ENCODE results near the gene TACC3.
"Not testable (repeated sequence)": the region's sequence is repeated elsewhere in the genome, so short reads cannot be mapped to it uniquely, and the experiment has no call there.

Gene TACC3

DNA sequence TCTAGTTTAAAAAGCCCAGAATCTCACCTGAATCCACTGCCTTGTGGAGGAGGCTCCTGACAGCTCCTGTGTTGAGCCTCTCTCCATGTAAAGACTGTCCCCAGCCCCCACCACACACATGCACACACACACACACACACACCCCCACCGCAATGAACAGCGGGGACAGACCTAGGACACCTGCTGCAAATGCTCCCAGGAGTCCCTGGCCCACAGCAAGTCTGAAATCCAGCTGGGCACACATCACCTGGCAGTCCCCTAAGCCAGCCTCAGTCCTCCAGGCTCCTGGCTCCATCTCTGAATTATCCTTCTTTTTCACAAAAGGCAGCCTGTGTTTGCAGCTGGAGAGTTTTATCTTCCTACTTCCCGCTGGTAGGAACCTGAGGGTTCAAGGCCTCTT lies 30.6 kb upstream of the TACC3 start:
- DNase-seq (ENCODE audit: low spot score) (no peak), ATAC-seq (ENCODE audit: low read depth) (no peak)
- Histone ChIP-seq H3K9me3 (ENCODE audit: severe bottlenecking) (no peaks in the 10 kb centered on the region), H3K27me3 (ENCODE audit: insufficient read depth, poor library complexity, severe bottlenecking) (no peaks in the 10 kb centered on the region), H3K4me3 (ENCODE audit: severe bottlenecking) (no peak overlapping the region), H3K4me1 (ENCODE audit: insufficient read depth, poor library complexity, severe bottlenecking) (no peaks in the 10 kb centered on the region), H3K27ac (ENCODE audit: poor library complexity, severe bottlenecking) (no peak overlapping the region), H3K36me3 (ENCODE audit: low read depth) (peaks cover 56% of the 10 kb centered on the region)
- TF ChIP-seq, protein P1, sequence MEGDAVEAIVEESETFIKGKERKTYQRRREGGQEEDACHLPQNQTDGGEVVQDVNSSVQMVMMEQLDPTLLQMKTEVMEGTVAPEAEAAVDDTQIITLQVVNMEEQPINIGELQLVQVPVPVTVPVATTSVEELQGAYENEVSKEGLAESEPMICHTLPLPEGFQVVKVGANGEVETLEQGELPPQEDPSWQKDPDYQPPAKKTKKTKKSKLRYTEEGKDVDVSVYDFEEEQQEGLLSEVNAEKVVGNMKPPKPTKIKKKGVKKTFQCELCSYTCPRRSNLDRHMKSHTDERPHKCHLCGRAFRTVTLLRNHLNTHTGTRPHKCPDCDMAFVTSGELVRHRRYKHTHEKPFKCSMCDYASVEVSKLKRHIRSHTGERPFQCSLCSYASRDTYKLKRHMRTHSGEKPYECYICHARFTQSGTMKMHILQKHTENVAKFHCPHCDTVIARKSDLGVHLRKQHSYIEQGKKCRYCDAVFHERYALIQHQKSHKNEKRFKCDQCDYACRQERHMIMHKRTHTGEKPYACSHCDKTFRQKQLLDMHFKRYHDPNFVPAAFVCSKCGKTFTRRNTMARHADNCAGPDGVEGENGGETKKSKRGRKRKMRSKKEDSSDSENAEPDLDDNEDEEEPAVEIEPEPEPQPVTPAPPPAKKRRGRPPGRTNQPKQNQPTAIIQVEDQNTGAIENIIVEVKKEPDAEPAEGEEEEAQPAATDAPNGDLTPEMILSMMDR (IDR thresholded peaks at IDR 0.05; ENCODE audit: poor library complexity, severe bottlenecking): no peak

DNA sequence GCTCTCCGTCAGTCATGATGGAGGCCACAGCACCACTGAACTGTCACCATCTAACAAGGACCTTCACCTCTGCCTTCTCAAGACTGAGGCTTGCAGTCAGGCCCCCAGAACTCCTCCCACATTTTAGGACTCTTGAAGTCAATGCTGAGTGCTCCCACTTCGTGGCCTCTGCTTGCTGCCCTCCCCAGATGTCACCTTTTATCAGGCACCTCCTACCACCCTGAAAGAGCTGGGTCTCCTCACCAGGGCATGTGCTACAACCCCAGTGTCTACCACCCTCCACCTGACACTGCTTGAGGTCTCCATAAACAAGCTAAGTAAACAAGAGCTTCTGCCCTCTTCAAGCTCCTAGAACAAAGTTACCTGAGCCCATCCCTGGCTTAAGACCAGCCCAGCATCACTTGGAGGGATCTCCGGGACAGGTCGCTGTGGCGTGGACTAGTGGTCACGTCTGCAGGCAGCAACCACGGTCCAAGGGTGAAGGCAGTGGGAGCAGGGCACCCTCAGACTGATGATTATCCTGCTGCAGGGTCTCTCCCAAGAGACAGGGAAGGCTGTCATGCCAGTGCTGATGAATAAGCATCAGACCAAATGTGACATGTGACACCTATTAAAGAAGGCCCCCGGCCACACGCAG lies 29.5 kb upstream of the TACC3 start:
- no peak for DNase-seq (ENCODE audit: low spot score)
- Histone ChIP-seq H3K36me3 (ENCODE audit: low read depth) (peaks cover 68% of the 10 kb centered on the region), H3K4me1 (ENCODE audit: insufficient read depth, poor library complexity, severe bottlenecking) (no peaks in the 10 kb centered on the region), H3K4me3 (ENCODE audit: severe bottlenecking) (no peak overlapping the region), H3K27me3 (ENCODE audit: insufficient read depth, poor library complexity, severe bottlenecking) (no peaks in the 10 kb centered on the region), H3K27ac (ENCODE audit: poor library complexity, severe bottlenecking) (no peak overlapping the region), H3K9me3 (ENCODE audit: severe bottlenecking) (no peaks in the 10 kb centered on the region)
- TF ChIP-seq, protein P1 (IDR thresholded peaks at IDR 0.05; ENCODE audit: poor library complexity, severe bottlenecking): no peak
- no peak for ATAC-seq (ENCODE audit: low read depth)

DNA sequence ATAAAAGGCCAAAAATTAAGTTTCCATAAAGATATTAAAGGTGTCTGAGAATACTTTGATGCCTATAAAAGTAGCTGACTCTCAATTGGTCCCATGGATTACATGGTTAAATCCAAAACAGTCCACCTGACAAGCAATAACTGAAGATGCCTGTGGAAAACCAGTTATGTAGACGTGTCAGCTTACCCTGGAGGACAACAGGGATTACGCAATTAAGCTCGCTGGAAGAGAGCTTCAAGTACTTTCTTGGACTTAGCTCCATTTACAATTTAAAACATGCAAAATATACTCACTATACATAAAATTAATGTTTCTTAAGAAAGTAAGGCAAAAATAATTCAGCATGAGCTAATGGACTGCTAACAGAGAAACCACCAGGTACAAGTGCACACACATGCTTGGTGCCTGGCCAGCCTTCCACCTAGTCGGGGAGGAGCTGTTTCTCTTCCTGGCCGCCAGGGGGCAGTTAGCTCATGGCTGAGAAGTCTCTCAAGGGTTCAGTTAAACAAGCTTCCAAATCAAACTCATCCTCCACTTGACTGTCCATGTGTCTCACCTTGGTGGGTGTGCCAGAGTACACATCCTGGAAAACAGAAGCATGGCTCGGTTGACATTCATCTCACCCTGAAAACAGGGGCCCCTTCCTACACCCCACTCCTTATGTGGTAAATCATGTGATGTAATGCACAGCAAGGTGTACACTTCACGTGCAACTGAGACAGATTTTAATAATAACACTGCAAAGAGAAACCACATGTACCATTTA lies 28.0 kb upstream of the TACC3 start:
- Histone ChIP-seq H3K9me3 (ENCODE audit: severe bottlenecking) (no peaks in the 10 kb centered on the region), H3K4me3 (ENCODE audit: severe bottlenecking) (no peak overlapping the region), H3K4me1 (ENCODE audit: insufficient read depth, poor library complexity, severe bottlenecking) (no peaks in the 10 kb centered on the region), H3K36me3 (ENCODE audit: low read depth) (peaks cover 81% of the 10 kb centered on the region), H3K27ac (ENCODE audit: poor library complexity, severe bottlenecking) (no peak overlapping the region), H3K27me3 (ENCODE audit: insufficient read depth, poor library complexity, severe bottlenecking) (no peaks in the 10 kb centered on the region)
- TF ChIP-seq, protein P1 (IDR thresholded peaks at IDR 0.05; ENCODE audit: poor library complexity, severe bottlenecking): peak; percentile 95
- ATAC-seq (ENCODE audit: low read depth) (peak; percentile 89), DNase-seq (ENCODE audit: low spot score) (no peak)

DNA sequence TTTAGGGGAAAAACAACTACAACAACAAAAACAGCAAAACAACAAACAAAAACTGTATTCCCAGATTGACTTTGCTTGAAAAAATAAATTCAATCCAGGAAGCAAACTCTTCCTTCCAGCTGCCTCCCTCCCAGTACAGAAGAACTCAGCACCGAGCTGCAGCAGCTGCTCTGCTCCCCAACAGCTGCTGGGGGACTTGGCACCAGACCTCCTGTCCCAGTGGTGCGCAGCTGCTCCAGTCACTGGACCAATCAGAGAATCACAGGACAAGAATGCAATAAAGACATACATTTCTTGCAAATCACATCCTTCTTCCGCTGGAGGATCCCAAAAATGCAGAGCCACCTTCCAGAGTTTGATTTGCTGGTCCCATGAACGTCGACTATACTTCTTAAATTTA lies 25.4 kb upstream of the TACC3 start:
- Histone ChIP-seq H3K27me3 (ENCODE audit: insufficient read depth, poor library complexity, severe bottlenecking) (no peaks in the 10 kb centered on the region), H3K27ac (ENCODE audit: poor library complexity, severe bottlenecking) (no peak overlapping the region), H3K4me1 (ENCODE audit: insufficient read depth, poor library complexity, severe bottlenecking) (no peaks in the 10 kb centered on the region), H3K4me3 (ENCODE audit: severe bottlenecking) (no peak overlapping the region), H3K9me3 (ENCODE audit: severe bottlenecking) (no peaks in the 10 kb centered on the region), H3K36me3 (ENCODE audit: low read depth) (peaks cover 93% of the 10 kb centered on the region)
- TF ChIP-seq, protein P1 (IDR thresholded peaks at IDR 0.05; ENCODE audit: poor library complexity, severe bottlenecking): no peak
- DNase-seq (ENCODE audit: low spot score) (no peak), ATAC-seq (ENCODE audit: low read depth) (no peak)

DNA sequence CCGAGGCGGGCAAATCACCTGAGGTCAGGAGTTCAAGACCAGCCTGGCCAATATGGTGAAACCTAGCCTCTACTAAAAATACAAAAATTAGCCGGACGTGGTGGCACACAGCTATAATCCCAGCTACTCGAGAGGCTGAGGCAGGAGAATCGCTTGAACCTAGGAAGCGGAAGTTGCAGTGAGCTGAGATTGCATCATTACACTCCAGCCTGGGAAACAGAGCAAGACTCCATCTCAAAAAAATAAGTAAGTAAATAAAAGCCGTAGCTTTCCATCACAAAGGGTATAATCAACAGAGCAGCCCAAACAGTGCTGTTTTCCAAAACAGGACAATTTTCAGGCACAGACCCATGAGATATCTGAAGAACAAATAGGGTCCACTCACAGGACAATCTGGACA lies 19.6 kb upstream of the TACC3 start:
- not testable (repeated sequence) for H3K9me3 ChIP-seq (ENCODE audit: severe bottlenecking); ATAC-seq (ENCODE audit: low read depth); H3K27me3 ChIP-seq (ENCODE audit: insufficient read depth, poor library complexity, severe bottlenecking); H3K4me3 ChIP-seq (ENCODE audit: severe bottlenecking); H3K4me1 ChIP-seq (ENCODE audit: insufficient read depth, poor library complexity, severe bottlenecking); H3K27ac ChIP-seq (ENCODE audit: poor library complexity, severe bottlenecking); DNase-seq (ENCODE audit: low spot score)
- H3K36me3 ChIP-seq (ENCODE audit: low read depth): peaks cover 93% of the 10 kb centered on the region

Data from RWPE2 (cell line).